HG03558 (cell line): ENCODE data around the gene CD101.

ENCODE experiments used
- ATAC-seq: cut with Tn5 transposase; IDR thresholded peaks from one replicate; pipeline ENCODE4 v1.9.1; 2021; ENCODE audit warnings: moderate number of reproducible peaks; ENCODE audit not compliant: unreplicated experiment; ENCODE audit errors: extremely low read depth

CD101 gene

DNA sequence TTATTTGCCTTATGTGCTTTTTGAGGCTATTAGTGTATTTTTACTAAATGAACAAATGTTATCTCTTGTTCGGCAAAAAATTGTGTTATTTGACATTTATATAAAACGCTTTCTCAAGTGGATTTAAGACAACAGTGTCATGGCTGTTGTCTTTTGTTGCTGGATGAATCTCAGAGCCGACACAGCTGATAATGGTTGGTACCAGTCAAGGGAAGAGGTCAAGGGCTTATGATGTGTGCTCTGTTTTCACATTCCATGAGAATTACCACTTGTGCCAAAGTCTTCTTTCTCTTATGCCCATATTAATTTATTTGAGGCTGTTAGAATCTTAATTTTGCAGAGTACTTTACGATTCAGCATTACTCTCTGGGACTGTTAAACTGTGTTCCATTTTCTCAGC lies 17.9 kb upstream of the CD101 start:
- no peak for ATAC-seq

DNA sequence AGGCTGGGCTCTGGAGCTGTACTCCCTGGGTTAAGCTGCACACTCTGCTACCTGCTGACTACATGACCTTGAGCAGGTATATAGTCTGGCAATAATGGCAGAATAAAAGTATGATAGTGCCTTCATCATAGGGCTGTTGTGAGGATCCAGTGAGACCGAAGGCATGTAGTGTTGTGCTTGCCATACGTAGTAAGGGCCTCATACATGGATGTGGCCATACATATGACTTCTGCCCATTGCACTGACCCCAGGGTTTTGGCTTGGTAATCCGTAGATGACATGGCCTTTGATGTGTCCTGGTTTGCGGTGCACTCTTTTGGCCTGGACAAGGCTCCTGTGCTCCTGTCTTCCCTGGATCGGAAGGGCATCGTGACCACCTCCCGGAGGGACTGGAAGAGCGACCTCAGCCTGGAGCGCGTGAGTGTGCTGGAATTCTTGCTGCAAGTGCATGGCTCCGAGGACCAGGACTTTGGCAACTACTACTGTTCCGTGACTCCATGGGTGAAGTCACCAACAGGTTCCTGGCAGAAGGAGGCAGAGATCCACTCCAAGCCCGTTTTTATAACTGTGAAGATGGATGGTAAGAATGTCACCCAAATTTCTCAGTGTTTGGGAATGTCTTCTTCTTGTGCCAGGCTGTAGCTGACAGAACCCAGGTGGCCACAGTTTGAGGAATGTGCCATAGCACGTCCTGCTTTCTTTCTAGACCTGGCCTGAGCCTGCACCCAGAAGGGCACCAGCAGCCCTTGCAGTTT lies 17.0 kb upstream of the CD101 start:
- no peak for ATAC-seq

DNA sequence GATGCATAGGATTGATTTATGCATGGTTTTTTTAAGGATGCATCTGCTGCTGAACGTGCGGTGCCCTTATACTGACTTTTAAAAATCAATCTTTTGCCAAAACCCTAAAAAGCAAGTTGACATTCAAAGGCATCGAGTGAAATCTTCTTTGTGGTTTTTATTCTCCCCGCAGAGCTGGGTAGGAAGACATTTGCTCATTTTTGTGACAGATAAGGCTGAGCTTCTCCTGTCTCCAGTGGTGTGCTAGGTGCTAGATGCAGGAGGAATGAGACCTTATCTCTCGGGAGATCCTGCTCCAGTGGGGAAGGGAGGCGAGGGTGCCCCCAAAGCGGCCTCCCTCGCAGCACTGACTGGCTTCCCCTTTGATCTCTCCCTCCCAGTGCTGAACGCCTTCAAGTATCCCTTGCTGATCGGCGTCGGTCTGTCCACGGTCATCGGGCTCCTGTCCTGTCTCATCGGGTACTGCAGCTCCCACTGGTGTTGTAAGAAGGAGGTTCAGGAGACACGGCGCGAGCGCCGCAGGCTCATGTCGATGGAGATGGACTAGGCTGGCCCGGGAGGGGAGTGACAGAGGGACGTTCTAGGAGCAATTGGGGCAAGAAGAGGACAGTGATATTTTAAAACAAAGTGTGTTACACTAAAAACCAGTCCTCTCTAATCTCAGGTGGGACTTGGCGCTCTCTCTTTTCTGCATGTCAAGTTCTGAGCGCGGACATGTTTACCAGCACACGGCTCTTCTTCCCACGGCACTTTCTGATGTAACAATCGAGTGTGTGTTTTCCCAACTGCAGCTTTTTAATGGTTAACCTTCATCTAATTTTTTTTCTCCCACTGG lies 14.9 kb upstream of the CD101 start:
- no peak for ATAC-seq

DNA sequence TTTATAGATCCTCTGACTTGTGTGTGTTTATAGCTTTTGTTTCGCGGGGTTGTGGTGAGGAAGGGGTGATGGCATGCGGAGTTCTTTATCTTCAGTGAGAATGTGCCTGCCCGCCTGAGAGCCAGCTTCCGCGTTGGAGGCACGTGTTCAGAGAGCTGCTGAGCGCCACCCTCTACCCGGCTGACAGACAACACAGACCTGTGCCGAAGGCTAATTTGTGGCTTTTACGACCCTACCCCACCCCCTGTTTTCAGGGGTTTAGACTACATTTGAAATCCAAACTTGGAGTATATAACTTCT lies 14.4 kb upstream of the CD101 start:
- no peak for ATAC-seq

DNA sequence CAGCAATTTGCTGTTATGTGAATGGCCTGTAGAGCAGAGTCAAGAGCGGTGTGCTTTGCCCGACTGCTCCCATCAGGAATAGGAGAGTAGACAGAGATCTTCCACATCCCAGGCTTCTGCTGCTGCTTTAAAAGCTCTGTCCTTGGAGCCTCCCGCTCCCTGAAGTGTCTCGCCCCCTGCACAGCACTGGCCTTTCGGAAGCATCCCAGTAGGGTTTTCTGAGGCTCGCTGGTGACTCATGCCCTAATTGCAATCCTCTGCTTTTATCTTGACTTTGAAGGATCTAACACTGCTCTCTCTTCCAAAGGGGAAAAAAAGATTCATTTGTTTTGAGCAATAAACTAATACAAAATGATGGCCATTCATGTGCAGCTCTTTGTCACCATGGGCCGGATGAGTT lies 13.3 kb upstream of the CD101 start:
- ATAC-seq, result no peak

DNA sequence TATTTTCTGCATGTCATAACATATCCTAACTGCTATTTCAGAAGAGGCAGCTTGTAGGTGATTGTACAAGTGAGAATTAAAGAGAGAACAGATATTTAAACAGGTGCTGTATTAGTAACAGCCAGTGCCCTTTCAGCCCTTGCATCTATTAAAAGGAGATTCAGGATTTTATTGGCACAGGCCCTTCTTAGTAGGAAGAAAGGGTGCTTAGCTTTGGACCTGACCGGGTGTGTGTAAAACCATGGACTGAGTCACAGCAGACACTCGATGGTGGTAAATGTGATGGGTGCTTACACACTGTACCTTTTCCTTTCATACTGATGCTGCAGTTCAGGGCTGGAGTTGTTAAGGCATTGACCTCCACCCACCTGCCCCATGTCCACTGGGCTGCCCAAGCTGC lies 12.7 kb upstream of the CD101 start:
- ATAC-seq, result no peak

DNA sequence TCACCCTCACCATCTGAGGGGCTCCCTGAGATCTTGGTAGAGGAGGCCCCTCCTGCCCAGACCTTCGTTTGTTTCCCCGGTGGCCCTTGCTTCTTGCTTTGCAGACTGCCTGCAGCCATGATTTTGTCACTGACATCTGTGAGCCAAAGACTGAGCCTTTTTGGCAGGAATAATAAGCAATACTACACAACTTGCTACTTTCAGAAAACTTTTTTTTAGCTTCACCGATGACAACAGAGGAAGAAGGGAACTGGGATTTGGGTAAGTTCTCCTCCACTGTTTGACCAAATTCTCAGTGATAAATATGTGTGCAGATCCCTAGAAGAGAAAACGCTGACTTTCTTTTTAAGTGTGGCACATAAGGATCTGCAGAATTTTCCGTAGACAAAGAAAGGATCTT lies 11.7 kb upstream of the CD101 start:
- no peak for ATAC-seq

DNA sequence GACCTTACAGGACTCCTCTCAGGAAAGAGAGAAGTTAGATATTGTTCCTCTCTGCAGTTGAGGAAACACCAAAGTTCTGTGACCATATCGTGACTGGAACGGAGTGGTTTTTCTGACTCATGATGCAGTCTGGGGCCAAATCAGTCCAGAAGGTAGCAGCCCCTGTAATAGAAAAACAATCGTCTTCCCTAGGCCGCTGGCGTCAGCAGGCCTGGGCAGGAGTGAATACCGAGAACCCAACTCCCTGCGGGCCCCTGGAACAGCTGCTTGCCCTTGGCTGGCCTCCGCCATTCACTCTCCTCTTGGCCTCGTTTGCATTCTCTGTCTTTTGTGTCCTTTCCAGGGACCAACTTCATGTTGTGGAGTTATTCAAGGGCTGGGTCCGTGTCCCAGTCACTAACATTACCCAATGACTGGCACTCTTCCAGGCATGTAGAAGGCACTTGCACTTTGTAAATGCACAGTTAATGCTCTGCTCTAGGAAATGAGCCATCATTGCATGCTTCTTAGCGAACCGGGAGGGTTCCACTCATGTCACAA lies 10.9 kb upstream of the CD101 start:
- no peak for ATAC-seq

DNA sequence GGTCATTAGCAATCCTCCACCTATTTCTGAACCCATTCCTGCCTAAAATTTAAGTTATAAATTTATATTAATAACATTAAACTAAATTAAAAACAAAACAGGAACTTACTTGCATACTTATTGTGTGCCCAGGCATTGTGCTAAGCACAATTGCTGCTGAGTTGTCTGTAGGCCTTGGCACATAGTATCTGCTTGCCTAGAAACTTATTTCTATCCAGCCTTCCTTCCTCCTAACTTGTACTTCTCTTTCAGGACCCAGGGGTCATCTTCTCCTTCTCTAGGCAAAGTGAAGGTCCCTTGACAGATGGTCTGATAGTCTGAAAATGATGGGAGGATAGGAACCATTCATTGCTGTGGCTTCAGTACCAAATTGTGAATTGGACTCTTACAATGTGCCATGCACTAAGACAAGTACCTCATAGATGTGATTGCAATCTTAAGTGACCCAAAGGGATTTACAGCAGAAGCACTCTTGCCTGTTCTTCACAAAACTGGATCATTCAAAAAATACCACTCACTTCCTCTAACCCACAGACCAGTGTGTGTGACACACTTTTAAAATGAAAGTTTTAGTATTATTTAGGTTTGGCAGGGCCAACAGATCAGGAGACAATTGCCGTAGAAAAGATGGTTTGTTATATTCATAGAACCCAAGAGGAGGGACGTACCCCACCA lies 10.3 kb upstream of the CD101 start:
- no peak for ATAC-seq

DNA sequence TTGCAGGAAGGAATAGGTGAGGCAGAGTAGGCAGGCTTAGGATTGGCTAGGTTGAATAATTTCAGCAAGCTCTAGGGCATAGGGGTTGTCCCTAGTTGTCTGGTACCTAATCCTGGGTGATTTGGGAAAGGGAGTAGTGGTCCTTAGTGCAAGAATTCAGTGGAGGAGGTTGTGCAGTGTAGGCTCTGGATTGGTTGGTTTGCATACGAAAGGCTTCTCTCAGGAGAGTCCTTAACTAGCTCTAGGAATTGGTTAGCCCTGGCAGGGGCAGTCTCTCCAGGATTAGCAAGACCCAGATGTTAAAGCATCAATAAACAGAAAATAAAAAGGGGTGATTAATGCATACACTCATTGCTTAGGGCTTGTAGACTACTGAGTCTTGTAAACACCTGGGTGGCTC lies 9.6 kb upstream of the CD101 start:
- no peak for ATAC-seq

DNA sequence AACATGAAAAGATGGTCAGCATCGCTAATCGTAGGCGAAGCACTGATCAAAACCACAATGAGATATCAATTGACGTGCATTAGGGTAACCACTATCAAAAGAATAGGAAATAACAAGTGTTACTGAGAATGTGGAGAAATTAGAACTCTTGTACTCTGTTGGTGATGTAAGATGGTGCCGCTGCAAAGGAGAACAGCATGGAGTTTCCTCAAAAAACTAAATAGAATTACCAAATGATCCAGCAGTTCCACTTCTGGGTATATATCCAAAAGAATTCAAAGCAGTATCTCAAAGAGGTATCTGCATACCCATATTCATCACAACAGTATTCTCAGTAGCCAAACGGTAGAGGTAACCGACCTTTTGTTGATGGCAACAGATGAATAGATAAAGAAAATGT lies 8.3 kb upstream of the CD101 start:
- ATAC-seq, result no peak

DNA sequence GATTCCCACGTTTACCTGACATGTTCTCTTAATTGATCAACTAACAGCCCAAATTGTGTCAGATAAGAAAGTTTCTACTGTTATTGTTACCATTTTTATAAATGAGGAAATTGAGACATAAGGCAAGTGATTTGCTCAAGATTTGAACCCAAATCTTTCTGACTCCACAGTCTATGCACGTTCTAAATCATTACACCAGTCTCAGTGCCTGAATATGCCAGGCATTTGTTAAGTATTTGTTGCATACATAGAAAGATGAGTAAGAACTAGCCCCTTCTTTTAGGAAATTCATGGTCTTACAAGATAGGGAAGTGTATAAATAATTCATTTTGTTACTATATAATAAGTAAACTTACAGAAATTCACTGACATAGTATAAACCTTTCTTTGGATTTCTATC lies 7.1 kb upstream of the CD101 start:
- no peak for ATAC-seq

DNA sequence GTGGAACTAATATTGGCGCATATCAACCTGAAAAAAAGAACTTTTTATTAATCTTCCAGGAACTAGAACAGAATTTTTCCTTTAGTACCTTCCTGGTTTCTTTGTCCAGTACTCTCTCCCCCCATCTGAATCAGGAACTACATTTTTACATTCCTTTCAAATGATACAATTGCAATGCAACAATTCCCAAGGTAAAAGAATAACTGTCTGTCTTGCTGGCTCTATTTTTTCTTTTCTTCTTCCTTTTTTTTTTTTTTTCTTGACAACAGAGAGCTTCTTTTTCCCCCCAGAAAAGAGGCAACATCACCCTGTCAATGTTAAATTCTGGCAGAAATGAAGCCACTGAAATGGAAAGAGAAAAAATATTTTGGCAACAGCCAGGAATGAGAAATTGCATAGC lies 4.5 kb upstream of the CD101 start:
- ATAC-seq, result no peak

DNA sequence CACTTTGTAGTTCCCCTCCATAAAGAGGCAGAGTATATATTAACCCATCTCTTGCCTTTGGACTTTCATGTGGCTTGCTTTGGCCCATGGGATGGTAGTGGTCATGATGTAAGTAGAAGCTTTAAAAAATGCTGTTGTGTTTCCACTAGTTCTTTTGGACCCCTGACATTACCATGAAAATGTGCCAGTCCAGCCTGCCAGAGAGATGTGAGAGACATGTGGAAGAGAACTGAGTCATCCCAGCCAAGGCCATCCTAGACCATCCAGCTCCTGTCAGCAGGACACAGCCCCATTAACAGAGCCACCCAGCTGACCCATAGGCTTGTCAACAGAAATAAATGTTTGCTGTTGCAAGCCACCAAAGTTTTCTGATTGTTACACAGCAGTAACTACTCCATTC lies 3.9 kb upstream of the CD101 start:
- ATAC-seq, result no peak

DNA sequence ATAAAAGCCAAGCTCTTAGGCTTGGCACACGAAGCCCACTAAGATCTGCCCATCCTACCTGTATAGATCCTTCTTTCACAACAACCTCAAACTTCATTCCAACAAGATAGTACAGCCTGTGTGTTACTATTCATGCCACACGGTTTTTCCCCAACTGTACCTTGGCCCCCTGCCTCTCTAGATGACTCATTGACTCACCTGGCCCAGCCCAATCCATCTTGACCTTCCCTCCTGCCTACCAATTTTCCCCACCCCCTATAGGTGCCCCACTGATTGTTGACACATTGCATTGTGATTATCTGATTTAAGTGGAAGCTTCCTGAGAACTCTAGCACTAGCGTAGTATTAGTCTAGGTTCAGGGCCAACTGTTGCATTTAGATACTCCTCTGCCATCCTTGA lies 2.0 kb upstream of the CD101 start:
- no peak for ATAC-seq

DNA sequence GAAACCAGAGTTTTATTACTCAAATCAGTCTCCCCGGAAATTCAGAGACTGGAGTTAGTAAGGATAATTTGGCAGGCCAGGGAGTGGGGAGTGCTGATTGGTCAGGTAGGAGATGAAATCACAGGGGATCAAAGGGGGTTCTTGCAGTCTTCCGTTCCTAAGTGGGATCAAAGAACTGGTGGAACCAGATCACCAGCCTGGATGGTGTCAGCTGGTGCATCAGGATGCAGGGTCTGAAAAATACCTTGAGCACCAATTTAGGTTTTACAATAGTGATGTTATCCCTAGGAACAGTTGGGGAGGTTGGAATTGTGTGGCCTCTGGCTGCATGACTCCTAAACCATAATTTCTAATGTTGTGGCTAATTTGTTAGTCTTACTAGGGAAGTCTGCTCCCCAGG lies 1.4 kb upstream of the CD101 start:
- ATAC-seq, result no peak

DNA sequence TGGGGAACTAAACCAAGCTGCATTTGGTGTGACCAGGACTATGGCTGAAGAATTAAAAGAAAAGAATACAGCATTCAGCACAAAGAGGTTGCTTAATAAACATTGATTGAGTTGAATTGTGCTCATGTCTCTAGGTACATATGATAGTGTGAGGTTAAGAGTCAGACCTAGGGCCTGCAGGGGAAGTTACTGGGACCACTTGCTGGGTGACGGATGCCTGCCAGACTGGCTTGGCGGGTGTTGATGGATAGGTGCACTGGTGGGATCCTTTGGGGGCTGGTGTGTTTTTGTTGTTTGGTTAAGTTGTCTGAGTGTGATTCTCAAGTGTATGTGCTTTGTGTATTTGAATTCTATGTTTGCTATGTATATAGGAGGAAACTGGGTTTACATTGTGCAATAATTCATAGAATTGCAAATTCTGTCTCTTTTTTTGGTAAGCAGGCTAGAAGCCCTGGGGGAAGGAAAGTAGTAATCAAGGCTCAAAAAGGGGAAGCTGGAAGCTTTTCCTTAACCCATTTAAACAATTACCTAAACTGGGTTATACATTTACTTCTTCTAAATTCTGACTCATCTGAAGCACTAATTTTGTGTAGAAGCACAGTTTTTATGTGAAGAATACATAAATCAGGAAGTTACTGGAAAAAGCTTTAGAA lies 1.8 kb downstream of the CD101 start:
- no peak for ATAC-seq

DNA sequence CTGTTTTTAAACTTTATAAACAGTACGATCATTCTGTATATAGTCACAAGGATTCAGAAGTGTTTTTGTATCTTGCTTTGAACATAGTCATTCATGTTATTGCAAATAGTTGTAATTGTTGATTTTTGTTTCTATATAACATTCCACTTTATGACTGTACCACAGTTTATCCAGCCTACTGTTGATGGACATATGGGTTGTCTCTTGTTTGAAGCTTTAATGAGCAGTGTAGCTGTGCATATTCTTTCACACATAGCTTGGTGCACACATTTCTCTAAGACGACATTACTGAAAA lies 6.1 kb downstream of the CD101 start:
- ATAC-seq, result no peak

DNA sequence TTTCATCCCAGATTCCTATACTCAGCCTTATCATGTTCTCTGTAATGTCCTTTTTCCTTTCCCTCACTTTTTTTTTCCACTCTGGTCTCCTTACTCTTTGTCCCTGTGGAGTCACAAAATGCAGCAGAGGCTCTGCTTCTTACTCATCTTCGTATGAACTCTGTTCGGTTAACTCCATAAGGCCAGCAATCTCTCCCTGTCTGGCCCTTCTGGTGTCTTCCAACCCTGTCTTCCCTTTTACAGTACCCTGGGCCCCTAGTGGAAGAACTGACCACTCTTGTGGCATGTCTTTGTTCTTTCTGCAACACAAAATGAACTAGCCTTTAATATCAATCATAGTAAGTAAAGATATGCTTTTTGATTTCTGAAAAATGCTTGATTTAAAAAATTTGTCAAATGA lies 7.1 kb downstream of the CD101 start:
- no peak for ATAC-seq

DNA sequence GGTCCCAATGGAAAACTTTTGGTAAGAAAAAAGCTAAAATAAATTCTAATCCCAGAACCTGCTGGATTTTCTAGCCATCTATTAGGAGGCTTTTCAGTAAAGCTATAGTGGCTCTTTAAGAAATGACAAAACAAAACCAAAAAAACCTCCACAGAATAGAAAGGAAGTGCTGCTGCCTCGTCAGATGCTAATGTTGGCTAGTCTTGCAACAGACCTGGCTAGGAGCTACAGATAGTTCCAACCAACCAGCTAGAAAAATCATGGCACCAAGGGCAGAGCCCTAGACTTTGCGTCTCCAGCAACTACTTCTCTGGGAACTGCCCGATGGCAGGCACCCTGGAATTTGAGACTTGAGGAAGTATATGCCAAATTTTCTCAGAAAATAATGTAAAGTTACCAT lies 7.6 kb downstream of the CD101 start:
- no peak for ATAC-seq
